AG09309 (cell line): ENCODE data around the gene POU3F4.
A peak's percentile ranks its signal among the peaks of the same experiment; 100 is the strongest.

Experiments used
- DNase-seq: peaks from one replicate; pipeline ENCODE4 v3.0.0-alpha.2; 2010; ENCODE audit warnings: low read depth
- H3K4me3 ChIP-seq: 2 replicates; pipeline ENCODE4 v1.5.1; 2011; ENCODE audit warnings: mild to moderate bottlenecking, low read depth, low read length, moderate library complexity; ENCODE audit not compliant: control insufficient read depth
- TF ChIP-seq, protein P1 (sequence below): IDR thresholded peaks from 2 replicates; pipeline ENCODE4 v1.5.1; 2011; ENCODE audit warnings: mild to moderate bottlenecking, low read depth, low read length, inconsistent platforms; ENCODE audit not compliant: insufficient read depth, control insufficient read depth; ENCODE audit errors: missing control alignments

The POU3F4 gene

DNA sequence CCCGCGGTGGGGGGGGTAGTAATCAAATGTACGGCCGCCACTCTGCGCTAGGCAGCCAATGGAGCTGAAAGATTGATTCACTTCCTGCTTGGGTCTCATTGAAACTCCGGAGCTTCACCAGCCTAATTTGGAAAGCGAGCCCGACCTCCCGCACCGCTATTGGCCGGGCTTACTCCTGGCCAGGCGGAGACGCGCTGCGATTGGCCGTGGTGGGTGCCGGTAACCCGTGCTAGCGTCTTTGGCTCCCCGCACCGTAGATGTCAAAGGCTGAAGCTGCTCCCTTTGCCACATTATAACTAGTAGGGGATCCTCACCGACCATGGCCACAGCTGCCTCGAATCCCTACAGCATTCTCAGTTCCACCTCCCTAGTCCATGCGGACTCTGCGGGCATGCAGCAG lies at the start of gene POU3F4:
TSS of gene POU3F4 (plus strand) at position 285 of the 400 bp plus-strand sequence. CDS start at position 320, 35 bp downstream.
- DNase-seq, result no peak
- H3K4me3 ChIP-seq, result no peak within 1 kb of the TSS
- TF ChIP-seq, protein P1, sequence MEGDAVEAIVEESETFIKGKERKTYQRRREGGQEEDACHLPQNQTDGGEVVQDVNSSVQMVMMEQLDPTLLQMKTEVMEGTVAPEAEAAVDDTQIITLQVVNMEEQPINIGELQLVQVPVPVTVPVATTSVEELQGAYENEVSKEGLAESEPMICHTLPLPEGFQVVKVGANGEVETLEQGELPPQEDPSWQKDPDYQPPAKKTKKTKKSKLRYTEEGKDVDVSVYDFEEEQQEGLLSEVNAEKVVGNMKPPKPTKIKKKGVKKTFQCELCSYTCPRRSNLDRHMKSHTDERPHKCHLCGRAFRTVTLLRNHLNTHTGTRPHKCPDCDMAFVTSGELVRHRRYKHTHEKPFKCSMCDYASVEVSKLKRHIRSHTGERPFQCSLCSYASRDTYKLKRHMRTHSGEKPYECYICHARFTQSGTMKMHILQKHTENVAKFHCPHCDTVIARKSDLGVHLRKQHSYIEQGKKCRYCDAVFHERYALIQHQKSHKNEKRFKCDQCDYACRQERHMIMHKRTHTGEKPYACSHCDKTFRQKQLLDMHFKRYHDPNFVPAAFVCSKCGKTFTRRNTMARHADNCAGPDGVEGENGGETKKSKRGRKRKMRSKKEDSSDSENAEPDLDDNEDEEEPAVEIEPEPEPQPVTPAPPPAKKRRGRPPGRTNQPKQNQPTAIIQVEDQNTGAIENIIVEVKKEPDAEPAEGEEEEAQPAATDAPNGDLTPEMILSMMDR, result no peak

DNA sequence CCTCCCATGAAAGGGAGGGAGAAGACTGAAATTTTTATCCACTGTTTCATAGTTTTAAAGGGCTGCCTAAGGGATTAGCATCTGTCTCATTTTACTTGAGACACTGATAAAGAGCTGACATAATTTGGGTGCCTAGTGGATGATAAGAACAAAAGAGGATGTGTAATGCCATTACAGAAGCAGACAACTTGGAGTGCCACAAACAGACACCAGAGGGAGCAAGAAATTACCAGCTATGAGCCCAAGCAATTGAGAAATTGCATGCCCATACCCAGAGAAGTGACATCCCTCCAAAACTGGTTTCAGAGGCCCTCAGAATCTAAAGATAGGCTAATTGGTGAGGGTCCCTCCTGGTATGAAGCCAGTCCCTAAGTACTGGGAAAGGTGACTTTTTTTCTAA lies 38.5 kb upstream of the POU3F4 start:
- TF ChIP-seq, protein P1, result peak; percentile 48
- no peak overlapping the region for H3K4me3 ChIP-seq
- no peak for DNase-seq

DNA sequence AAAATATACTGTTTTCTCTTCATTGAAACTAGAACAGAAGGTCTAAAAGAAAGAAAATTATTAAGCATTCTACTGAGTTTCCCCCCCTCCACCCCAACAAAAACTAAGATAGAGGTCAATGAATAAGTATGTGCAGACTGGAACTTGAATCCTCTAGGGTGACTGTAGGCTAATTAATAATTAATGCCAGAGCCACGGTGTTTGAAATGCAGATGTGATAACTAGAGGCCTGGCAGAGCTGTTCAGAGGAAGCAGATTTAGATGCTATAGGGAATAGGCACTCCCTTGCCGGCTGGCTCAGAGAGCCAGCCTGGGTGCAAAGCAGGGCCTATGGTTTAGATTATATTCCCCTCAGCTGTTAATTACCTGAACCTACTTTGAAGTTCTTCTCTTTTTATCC lies 12.2 kb upstream of the POU3F4 start:
- TF ChIP-seq, protein P1, result no peak
- H3K4me3 ChIP-seq, result no peak overlapping the region
- no peak for DNase-seq

DNA sequence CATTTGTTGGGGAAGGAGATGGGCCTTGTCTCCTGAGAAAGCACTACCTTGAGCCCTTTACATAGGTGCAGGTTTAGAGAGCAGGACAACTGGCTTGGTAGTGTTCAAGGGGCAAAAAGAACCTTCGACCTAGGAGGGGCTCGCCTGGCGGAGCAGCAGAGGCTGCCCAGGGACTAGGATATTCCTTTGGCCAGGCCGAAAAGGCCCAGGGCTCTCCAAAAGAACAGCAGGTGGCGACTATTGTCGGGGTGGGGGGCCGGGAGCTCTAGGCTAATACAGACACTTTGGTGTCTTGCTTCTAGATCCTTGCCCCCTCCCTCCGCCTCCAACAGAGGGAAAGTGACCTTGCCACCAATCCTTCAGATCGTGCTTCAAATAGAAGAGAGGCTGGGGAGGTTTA lies 7.1 kb upstream of the POU3F4 start:
- no peak overlapping the region for H3K4me3 ChIP-seq
- TF ChIP-seq, protein P1, result no peak

DNA sequence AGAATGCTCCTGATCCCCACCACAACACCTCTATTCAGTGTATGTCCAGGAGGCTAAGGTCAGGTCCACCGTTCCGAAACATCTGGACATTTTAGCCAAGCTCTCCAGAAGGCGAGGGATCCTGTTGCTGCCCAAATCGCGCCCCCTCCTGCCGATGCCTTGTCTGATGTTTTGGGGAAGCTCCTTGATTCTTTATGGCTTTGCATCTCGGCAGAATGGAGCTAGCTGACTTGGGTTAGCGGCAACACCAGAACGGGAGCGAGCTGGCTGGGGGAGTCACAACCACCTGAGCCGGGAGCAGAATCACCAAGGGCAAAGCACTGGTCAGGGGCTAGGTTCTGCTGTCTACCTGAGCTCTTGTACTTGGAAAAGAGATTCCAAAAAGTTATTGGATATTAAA lies 6.6 kb upstream of the POU3F4 start:
- no peak overlapping the region for H3K4me3 ChIP-seq
- no peak for DNase-seq

More for the DNA sequence above, 7.1 kb upstream of the POU3F4 start:
- no peak for DNase-seq

DNA sequence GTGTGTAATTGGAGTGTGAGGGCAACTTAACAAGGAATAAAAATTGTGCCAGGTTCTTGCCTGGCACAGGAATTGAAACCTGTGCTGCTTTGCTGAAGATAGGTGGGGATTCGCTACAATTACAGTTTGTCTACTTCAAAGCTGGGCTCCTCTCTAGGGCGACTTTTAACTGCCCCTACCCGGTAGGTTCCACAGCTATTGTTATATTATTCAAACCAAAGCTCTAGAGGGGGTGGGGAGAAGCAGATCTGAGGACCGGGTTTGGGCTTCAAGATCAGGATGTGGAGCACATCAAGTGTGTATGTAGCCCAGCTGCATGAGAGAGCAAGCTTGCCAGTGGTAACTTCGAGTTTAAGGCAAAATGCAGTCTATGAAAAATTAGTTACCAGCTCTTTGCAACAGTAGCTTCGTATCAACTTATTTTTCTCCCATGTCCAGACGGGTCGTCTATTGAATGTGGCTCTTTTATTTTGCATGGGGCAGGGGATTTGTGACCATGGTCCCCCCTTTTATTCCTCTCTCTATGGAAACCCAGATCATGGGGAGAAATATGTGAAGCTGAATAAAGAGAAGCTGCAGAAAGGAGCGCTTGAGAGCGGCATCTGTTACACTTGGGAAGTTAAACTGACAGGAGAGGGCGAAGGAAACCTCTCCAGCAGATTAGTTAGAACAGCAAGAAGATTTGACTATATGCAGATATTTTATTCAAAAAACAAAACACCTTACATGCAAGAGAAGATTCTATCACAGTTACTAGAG lies 3.2 kb upstream of the POU3F4 start:
- no peak for DNase-seq
- TF ChIP-seq, protein P1, result no peak
- H3K4me3 ChIP-seq, result no peak overlapping the region

More for the DNA sequence above, 6.6 kb upstream of the POU3F4 start:
- TF ChIP-seq, protein P1, result no peak
